Measurements from ENCODE around the gene MFAP4. TPM values are rescaled to one million over a fixed set of nuclear protein-coding genes. Genes with fewer than 3 reads are reported as not detected.

The MFAP4 gene
- total RNA-seq, 1 experiment from 2014 or later = not detected

DNA sequence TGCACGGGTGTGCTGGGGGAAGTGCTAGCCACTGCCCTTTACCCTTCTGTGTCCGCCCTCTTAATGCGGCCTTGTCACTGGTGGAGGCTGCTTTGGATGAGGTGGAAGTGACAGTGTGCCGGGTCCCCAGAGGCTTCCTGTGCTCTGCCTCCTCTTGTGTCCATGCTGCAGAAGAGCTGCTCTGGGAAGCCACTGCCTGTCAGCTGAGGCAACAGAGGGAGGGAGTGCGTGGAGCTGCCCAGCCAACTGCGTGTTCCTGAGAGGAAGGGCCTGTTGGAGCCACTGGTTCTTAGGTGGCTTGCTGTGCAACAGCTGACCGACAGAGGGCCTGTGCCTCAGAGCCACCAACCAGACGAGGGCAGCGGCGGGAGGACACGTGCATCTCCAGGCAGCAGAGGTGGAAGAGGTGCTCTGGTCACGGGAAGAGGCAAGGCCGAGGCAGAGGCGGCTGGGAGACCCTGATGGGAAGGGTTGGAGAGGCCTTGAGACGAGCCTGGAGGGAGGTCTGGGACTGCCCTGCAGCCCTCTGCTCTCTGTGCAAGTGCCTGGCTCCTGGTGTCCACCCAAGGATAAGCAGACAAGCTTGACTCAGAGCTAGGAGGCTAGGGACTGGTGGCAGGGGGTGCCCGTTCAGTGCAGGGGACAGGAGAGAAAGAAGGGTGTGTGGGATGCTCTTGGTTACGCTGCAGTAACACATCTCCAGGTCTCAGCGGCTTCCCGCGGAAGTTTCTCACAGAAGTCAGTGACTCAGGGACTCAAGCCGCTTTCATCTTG is 49.9 kb downstream of the MFAP4 start:
- ChIA-PET CTCF (no interaction called here), POLR2A (ENCODE audit: unreplicated experiment) (no interaction called here)
- DNase-seq = no peak
- H3K9me2 ChIP-seq (ENCODE audit: insufficient read depth) = no peaks in the 10 kb centered on the region
- no peaks in the 10 kb centered on the region for H4K20me1 ChIP-seq (ENCODE audit: insufficient read depth)
- no TSS peak for BruUV-seq (replicated peaks)
- no peak overlapping the region for H3K27ac ChIP-seq
- intact Hi-C loops (cut with micrococcal nuclease; ENCODE audit: unreplicated experiment) = no loop called here
- H3F3A ChIP-seq (ENCODE audit: insufficient read depth, low read depth) = peaks cover 29% of the 10 kb centered on the region
- H3K4me2 ChIP-seq = no peak overlapping the region
- H3K36me3 ChIP-seq (ENCODE audit: low read depth) = no peaks in the 10 kb centered on the region
- no peaks in the 10 kb centered on the region for H3K4me1 ChIP-seq (replicated peaks; ENCODE audit: insufficient read depth)
- H3K79me2 ChIP-seq (ENCODE audit: low read depth) = no peaks in the 10 kb centered on the region
- H3K27me3 ChIP-seq (ENCODE audit: insufficient read depth, low read depth) = no peaks in the 10 kb centered on the region
- TF ChIP-seq EZH2 (IDR thresholded peaks at IDR 0.05; ENCODE audit: low read depth) = no peak
- TF ChIP-seq, protein P1, sequence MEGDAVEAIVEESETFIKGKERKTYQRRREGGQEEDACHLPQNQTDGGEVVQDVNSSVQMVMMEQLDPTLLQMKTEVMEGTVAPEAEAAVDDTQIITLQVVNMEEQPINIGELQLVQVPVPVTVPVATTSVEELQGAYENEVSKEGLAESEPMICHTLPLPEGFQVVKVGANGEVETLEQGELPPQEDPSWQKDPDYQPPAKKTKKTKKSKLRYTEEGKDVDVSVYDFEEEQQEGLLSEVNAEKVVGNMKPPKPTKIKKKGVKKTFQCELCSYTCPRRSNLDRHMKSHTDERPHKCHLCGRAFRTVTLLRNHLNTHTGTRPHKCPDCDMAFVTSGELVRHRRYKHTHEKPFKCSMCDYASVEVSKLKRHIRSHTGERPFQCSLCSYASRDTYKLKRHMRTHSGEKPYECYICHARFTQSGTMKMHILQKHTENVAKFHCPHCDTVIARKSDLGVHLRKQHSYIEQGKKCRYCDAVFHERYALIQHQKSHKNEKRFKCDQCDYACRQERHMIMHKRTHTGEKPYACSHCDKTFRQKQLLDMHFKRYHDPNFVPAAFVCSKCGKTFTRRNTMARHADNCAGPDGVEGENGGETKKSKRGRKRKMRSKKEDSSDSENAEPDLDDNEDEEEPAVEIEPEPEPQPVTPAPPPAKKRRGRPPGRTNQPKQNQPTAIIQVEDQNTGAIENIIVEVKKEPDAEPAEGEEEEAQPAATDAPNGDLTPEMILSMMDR (conservative IDR thresholded peaks at IDR 0.05) = no peak
- no peaks in the 10 kb centered on the region for H3K9me3 ChIP-seq (ENCODE audit: insufficient read depth, low read depth)
- no peak overlapping the region for H2AFZ ChIP-seq
- H3K4me3 ChIP-seq = no peak overlapping the region

DNA sequence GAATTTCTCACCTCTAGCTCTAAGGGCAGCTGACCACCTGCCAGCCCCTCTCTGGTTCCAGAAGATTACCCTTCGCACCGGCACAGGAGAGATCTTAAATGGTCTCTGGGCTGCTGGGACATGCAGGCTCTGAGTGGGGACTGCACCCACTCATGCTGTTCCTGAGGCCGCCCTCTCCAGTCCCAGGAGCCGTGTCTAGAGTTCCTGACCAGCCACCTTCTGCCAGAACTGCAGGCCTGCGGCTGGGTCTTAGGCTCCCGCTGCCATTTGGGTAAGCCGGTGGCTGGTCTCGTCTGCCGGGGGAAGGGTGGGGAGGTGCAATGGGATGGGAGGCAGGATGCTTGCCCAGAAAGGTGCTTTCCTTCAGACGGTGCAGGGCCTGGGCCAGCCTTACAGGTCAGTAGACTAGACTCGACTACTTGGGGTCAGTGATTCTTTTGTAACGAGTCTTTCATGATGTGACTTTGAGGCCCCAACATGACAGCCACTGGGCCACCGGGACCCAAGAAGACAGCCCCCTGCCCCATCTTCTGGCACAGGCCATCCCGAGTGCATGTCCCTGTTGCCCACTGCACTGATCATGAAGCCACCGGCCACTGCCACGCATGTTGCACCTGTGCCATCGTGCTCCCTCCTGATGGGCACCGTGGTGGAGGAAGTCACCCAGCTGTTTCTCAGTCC is 50.9 kb downstream of the MFAP4 start:
- TF ChIP-seq, protein P1 (conservative IDR thresholded peaks at IDR 0.05) = no peak
- TF ChIP-seq EZH2 (IDR thresholded peaks at IDR 0.05; ENCODE audit: low read depth) = no peak
- H3K27me3 ChIP-seq (ENCODE audit: insufficient read depth, low read depth) = no peaks in the 10 kb centered on the region
- ChIA-PET POLR2A (ENCODE audit: unreplicated experiment) (interaction anchor here (0.7 kb wide), 1 partner anchor 30 kb away, joined by 6 read pairs; no protein-coding TSS in a partner anchor), CTCF (no interaction called here)
- no TSS peak for BruUV-seq (replicated peaks)
- H3K36me3 ChIP-seq (ENCODE audit: low read depth) = no peaks in the 10 kb centered on the region
- H3K4me1 ChIP-seq (replicated peaks; ENCODE audit: insufficient read depth) = no peaks in the 10 kb centered on the region
- H3K27ac ChIP-seq = no peak overlapping the region
- H4K20me1 ChIP-seq (ENCODE audit: insufficient read depth) = no peaks in the 10 kb centered on the region
- intact Hi-C loops (cut with micrococcal nuclease; ENCODE audit: unreplicated experiment) = no loop called here
- H3K4me3 ChIP-seq = no peak overlapping the region
- H2AFZ ChIP-seq = no peak overlapping the region
- no peak for DNase-seq
- H3K79me2 ChIP-seq (ENCODE audit: low read depth) = no peaks in the 10 kb centered on the region
- peaks cover 29% of the 10 kb centered on the region for H3F3A ChIP-seq (ENCODE audit: insufficient read depth, low read depth)
- no peaks in the 10 kb centered on the region for H3K9me3 ChIP-seq (ENCODE audit: insufficient read depth, low read depth)
- no peaks in the 10 kb centered on the region for H3K9me2 ChIP-seq (ENCODE audit: insufficient read depth)
- H3K4me2 ChIP-seq = no peak overlapping the region

DNA sequence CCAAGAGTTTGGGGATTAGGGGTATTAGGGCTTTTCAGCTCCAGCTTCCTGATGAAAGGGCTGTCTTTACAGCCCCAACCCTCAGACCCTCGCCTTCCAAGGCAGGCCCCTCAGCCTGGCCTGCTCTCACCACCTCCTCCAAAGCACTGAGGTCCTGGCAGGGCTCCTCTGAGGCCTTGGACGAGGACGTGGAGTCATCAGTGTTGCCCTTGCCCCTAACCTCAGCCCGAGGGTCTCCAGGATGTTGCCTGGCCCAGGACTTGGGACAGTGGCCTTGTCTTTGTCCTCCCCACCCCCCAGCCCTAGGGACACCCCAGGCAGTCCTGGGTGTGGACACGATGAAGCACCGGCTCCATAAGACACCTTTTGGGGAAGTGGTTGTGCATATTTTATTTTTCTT is 52.7 kb downstream of the MFAP4 start:
- no peaks in the 10 kb centered on the region for H3K9me2 ChIP-seq (ENCODE audit: insufficient read depth)
- H3K79me2 ChIP-seq (ENCODE audit: low read depth) = no peaks in the 10 kb centered on the region
- H3F3A ChIP-seq (ENCODE audit: insufficient read depth, low read depth) = peaks cover 25% of the 10 kb centered on the region
- POLR2A ChIA-PET (ENCODE audit: unreplicated experiment) = no interaction called here
- no peak overlapping the region for H3K27ac ChIP-seq
- no peak overlapping the region for H2AFZ ChIP-seq
- CTCF ChIA-PET = no interaction called here
- no peaks in the 10 kb centered on the region for H3K27me3 ChIP-seq (ENCODE audit: insufficient read depth, low read depth)
- H3K4me3 ChIP-seq = no peak overlapping the region
- intact Hi-C loops (cut with micrococcal nuclease; ENCODE audit: unreplicated experiment) = no loop called here
- BruUV-seq (replicated peaks) = no TSS peak
- H3K36me3 ChIP-seq (ENCODE audit: low read depth) = no peaks in the 10 kb centered on the region
- no peaks in the 10 kb centered on the region for H3K4me1 ChIP-seq (replicated peaks; ENCODE audit: insufficient read depth)
- TF ChIP-seq EZH2 (IDR thresholded peaks at IDR 0.05; ENCODE audit: low read depth) = no peak
- H3K4me2 ChIP-seq = no peak overlapping the region
- no peak for DNase-seq
- no peaks in the 10 kb centered on the region for H4K20me1 ChIP-seq (ENCODE audit: insufficient read depth)
- H3K9me3 ChIP-seq (ENCODE audit: insufficient read depth, low read depth) = no peaks in the 10 kb centered on the region

Data from PC-9 (cell line).